H1 (cell line): ENCODE data around the gene DNM2. TPM values are rescaled to one million over a fixed set of nuclear protein-coding genes. Genes with fewer than 3 reads are reported as not detected.

Experiments
- CBX5 ChIP-seq: fragments of 300-800, 300-1000 bp; sonication (generic); IDR thresholded peaks from 2 replicates; pipeline ENCODE4 v1.7.1; 2016; ENCODE audit warnings: antibody characterized with exemption, low read length, low read depth
- CREB1 ChIP-seq: IDR thresholded peaks from 2 replicates; pipeline ENCODE4 v1.6.1; 2012; ENCODE audit warnings: inconsistent platforms
- EZH2 ChIP-seq: fragments of 200-600 bp; sonication (generic); IDR thresholded peaks from 2 replicates; pipeline ENCODE4 v1.7.1; 2012; ENCODE audit warnings: low read depth, mild to moderate bottlenecking, moderate library complexity, low read length, inconsistent platforms; ENCODE audit not compliant: severe bottlenecking
- JUND ChIP-seq: IDR thresholded peaks from 2 replicates; pipeline ENCODE4 v1.6.1; 2011; ENCODE audit warnings: mild to moderate bottlenecking, improper control_type of control experiment, low read length
- POLR2AphosphoS5 ChIP-seq: IDR thresholded peaks from 2 replicates; pipeline ENCODE4 v1.6.1; 2011; ENCODE audit warnings: low read depth, low read length
- RAD21 ChIP-seq, 2 experiments: IDR thresholded peaks in 1 of 2; conservative IDR thresholded peaks in 1 of 2; 2 replicates each; pipeline ENCODE4 v1.6.1; 2011; ENCODE audit warnings: low read depth in 2 of 2, low read length in 2 of 2, improper control_type of control experiment in 1 of 2, inconsistent platforms in 1 of 2, mild to moderate bottlenecking in 1 of 2, moderate library complexity in 1 of 2
- TBP ChIP-seq: IDR thresholded peaks from 2 replicates; pipeline ENCODE4 v1.6.1; 2011; ENCODE audit warnings: low read depth, low read length, improper control_type of control experiment
- YY1 ChIP-seq: IDR thresholded peaks from 2 replicates; pipeline ENCODE4 v1.6.1; 2011; ENCODE audit warnings: low read depth, mild to moderate bottlenecking, low read length
- ZNF274 ChIP-seq: IDR thresholded peaks from 2 replicates; pipeline ENCODE4 v1.7.0; 2012; ENCODE audit warnings: low read length, borderline replicate concordance; ENCODE audit errors: extremely low read depth
- polyA plus RNA-seq, 7 experiments: library from polyadenylated mRNA; depleted of rRNA in 3 of 7; stranded (reverse) in 5 of 7; unstranded in 2 of 7; fragments of >200 nt in 5 of 7; fragments of 200-250 nt in 2 of 7; gene quantifications; 1 replicate in 5 of 7; 2 replicates in 1 of 7; 4 replicates in 1 of 7; pipeline versions ENCODE4 v1.2.1 to v1.2.3, GENCODE V29; 2011 to 2013; ENCODE audit warnings: missing spikeins in 2 of 7, mixed read lengths in 2 of 7
- total RNA-seq: library from RNA; stranded (reverse); fragmentation: NEBNext Ultra II Directional; extraction: Animal tissue kit (Norgen Biotek cat#: 25700); gene quantifications from 2 replicates; pipeline ENCODE4 v1.2.1, GENCODE V29; 2021
- TF ChIP-seq, protein P1 (sequence below): fragments of 300-600 bp; sonication (generic); IDR thresholded peaks from 2 replicates; pipeline ENCODE4 v1.7.1; 2012; ENCODE audit warnings: low read length, moderate library complexity, mild to moderate bottlenecking, inconsistent platforms; ENCODE audit not compliant: insufficient replicate concordance

DNM2 gene
- total and polyA plus RNA-seq, 2 of the 8 experiments (the other 6 are each of a cell fraction or from before 2014, with no cell fraction given), result 61.9 to 120 TPM

GRCh38 chr19:10830931-10831779, 113.3 kb downstream of the DNM2 start (continued):
- TF ChIP-seq, protein P1, sequence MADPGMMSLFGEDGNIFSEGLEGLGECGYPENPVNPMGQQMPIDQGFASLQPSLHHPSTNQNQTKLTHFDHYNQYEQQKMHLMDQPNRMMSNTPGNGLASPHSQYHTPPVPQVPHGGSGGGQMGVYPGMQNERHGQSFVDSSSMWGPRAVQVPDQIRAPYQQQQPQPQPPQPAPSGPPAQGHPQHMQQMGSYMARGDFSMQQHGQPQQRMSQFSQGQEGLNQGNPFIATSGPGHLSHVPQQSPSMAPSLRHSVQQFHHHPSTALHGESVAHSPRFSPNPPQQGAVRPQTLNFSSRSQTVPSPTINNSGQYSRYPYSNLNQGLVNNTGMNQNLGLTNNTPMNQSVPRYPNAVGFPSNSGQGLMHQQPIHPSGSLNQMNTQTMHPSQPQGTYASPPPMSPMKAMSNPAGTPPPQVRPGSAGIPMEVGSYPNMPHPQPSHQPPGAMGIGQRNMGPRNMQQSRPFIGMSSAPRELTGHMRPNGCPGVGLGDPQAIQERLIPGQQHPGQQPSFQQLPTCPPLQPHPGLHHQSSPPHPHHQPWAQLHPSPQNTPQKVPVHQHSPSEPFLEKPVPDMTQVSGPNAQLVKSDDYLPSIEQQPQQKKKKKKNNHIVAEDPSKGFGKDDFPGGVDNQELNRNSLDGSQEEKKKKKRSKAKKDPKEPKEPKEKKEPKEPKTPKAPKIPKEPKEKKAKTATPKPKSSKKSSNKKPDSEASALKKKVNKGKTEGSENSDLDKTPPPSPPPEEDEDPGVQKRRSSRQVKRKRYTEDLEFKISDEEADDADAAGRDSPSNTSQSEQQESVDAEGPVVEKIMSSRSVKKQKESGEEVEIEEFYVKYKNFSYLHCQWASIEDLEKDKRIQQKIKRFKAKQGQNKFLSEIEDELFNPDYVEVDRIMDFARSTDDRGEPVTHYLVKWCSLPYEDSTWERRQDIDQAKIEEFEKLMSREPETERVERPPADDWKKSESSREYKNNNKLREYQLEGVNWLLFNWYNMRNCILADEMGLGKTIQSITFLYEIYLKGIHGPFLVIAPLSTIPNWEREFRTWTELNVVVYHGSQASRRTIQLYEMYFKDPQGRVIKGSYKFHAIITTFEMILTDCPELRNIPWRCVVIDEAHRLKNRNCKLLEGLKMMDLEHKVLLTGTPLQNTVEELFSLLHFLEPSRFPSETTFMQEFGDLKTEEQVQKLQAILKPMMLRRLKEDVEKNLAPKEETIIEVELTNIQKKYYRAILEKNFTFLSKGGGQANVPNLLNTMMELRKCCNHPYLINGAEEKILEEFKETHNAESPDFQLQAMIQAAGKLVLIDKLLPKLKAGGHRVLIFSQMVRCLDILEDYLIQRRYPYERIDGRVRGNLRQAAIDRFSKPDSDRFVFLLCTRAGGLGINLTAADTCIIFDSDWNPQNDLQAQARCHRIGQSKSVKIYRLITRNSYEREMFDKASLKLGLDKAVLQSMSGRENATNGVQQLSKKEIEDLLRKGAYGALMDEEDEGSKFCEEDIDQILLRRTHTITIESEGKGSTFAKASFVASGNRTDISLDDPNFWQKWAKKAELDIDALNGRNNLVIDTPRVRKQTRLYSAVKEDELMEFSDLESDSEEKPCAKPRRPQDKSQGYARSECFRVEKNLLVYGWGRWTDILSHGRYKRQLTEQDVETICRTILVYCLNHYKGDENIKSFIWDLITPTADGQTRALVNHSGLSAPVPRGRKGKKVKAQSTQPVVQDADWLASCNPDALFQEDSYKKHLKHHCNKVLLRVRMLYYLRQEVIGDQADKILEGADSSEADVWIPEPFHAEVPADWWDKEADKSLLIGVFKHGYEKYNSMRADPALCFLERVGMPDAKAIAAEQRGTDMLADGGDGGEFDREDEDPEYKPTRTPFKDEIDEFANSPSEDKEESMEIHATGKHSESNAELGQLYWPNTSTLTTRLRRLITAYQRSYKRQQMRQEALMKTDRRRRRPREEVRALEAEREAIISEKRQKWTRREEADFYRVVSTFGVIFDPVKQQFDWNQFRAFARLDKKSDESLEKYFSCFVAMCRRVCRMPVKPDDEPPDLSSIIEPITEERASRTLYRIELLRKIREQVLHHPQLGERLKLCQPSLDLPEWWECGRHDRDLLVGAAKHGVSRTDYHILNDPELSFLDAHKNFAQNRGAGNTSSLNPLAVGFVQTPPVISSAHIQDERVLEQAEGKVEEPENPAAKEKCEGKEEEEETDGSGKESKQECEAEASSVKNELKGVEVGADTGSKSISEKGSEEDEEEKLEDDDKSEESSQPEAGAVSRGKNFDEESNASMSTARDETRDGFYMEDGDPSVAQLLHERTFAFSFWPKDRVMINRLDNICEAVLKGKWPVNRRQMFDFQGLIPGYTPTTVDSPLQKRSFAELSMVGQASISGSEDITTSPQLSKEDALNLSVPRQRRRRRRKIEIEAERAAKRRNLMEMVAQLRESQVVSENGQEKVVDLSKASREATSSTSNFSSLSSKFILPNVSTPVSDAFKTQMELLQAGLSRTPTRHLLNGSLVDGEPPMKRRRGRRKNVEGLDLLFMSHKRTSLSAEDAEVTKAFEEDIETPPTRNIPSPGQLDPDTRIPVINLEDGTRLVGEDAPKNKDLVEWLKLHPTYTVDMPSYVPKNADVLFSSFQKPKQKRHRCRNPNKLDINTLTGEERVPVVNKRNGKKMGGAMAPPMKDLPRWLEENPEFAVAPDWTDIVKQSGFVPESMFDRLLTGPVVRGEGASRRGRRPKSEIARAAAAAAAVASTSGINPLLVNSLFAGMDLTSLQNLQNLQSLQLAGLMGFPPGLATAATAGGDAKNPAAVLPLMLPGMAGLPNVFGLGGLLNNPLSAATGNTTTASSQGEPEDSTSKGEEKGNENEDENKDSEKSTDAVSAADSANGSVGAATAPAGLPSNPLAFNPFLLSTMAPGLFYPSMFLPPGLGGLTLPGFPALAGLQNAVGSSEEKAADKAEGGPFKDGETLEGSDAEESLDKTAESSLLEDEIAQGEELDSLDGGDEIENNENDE, result no peak
- no peak for TF ChIP-seq ZNF274
- no peak for TF ChIP-seq CBX5
- no peak for TF ChIP-seq RAD21 (IDR thresholded peaks at IDR 0.05 in 1 of 2, conservative IDR thresholded peaks at IDR 0.05 in 1 of 2; ENCODE audit: low read depth in 2 of 2, low read length in 2 of 2)
- no peak for TF ChIP-seq CREB1
- no peak for TF ChIP-seq POLR2AphosphoS5
- TF ChIP-seq TBP, result no peak
- no peak for TF ChIP-seq JUND
- TF ChIP-seq YY1, result no peak
- no peak for TF ChIP-seq EZH2
